ENCODE results near the gene GFI1B.
"Not testable (repeated sequence)": the region's sequence is repeated elsewhere in the genome, so short reads cannot be mapped to it uniquely, and the experiment has no call there.

Gene GFI1B

GRCh38 chr9:132955768-132956167 lies 22.7 kb upstream of the GFI1B start:
- Histone ChIP-seq H3K36me3 (no peaks in the 10 kb centered on the region; a peak in 1 of 22 replicates), H3K4me3 (no peak overlapping the region)

GRCh38 chr9:132957805-132958204 lies 20.7 kb upstream of the GFI1B start:
- peaks cover 39 to 60% (median 51%) of the 10 kb centered on the region in 11 experiments for H3K9me3 ChIP-seq (replicated peaks in 1 of 11)
- no peak for TF ChIP-seq Cebpa-rat (IDR thresholded peaks at IDR 0.05)
- H3K4me3 ChIP-seq = no peak overlapping the region
- no peak overlapping the region for H3K9ac ChIP-seq
- H3K4me1 ChIP-seq = no peaks in the 10 kb centered on the region
- no peaks in the 10 kb centered on the region for H3K27me3 ChIP-seq
- no peaks in the 10 kb centered on the region for H4K20me1 ChIP-seq
- no peak overlapping the region for H3K27ac ChIP-seq
- H3K36me3 ChIP-seq = no peaks in the 10 kb centered on the region; a peak in 1 of 22 replicates
- no peak overlapping the region for H3K4me2 ChIP-seq

More at GRCh38 chr9:132955768-132956167, 22.7 kb upstream of the GFI1B start:
- TF ChIP-seq Cebpa-rat (IDR thresholded peaks at IDR 0.05) = no peak
- Histone ChIP-seq H3K4me2 (no peak overlapping the region), H3K9ac (no peak overlapping the region), H3K27me3 (no peaks in the 10 kb centered on the region), H3K27ac (no peak overlapping the region), H3K4me1 (no peaks in the 10 kb centered on the region), H3K9me3 (replicated peaks in 1 of 11) (peaks cover 39 to 60% (median 51%) of the 10 kb centered on the region in 11 experiments), H4K20me1 (no peaks in the 10 kb centered on the region)

GRCh38 chr9:132961002-132961401 lies 17.5 kb upstream of the GFI1B start:
- Histone ChIP-seq H3K27me3 (no peaks in the 10 kb centered on the region), H3K9me3 (replicated peaks in 1 of 11) (peaks cover 17 to 37% (median 30%) of the 10 kb centered on the region in 11 experiments), H3K9ac (no peak overlapping the region), H4K20me1 (no peaks in the 10 kb centered on the region), H3K4me3 (no peak overlapping the region), H3K4me1 (no peaks in the 10 kb centered on the region), H3K27ac (no peak overlapping the region), H3K36me3 (no peaks in the 10 kb centered on the region), H3K4me2 (no peak overlapping the region)
- no peak for TF ChIP-seq Cebpa-rat (IDR thresholded peaks at IDR 0.05)

- Histone ChIP-seq H3K27ac (no peak overlapping the region), H3K4me3 (no peak overlapping the region), H3K4me2 (no peak overlapping the region), H3K9me3 (replicated peaks in 1 of 11) (no peaks in the 10 kb centered on the region), H4K20me1 (no peaks in the 10 kb centered on the region), H3K9ac (no peak overlapping the region), H3K36me3 (no peaks in the 10 kb centered on the region), H3K27me3 (no peaks in the 10 kb centered on the region), H3K4me1 (peaks cover 4 to 20% (median 10%) of the 10 kb centered on the region in 10 experiments; a peak in 19 of 20 replicates)
- TF ChIP-seq Cebpa-rat (IDR thresholded peaks at IDR 0.05) = no peak
Observed at GRCh38 chr9:132965478-132965877, 13.0 kb upstream of the GFI1B start.

- H3K4me3 ChIP-seq; H3K36me3 ChIP-seq; H3K9me3 ChIP-seq (replicated peaks in 1 of 11); H3K27ac ChIP-seq; H3K9ac ChIP-seq; H3K4me2 ChIP-seq; H4K20me1 ChIP-seq; H3K27me3 ChIP-seq: not testable (repeated sequence)
- peaks cover 7 to 29% (median 18%) of the 10 kb centered on the region in 10 experiments; a peak in 19 of 20 replicates for H3K4me1 ChIP-seq
Observed at GRCh38 chr9:132967908-132968307, 10.6 kb upstream of the GFI1B start.

GRCh38 chr9:132969783-132970182 lies 8.7 kb upstream of the GFI1B start:
- peaks cover 0 to 5% (median 0%) of the 10 kb centered on the region in 11 experiments; a peak in 1 of 22 replicates for H4K20me1 ChIP-seq
- no peaks in the 10 kb centered on the region for H3K36me3 ChIP-seq
- H3K9me3 ChIP-seq (replicated peaks in 1 of 11) = no peaks in the 10 kb centered on the region
- H3K4me3 ChIP-seq = no peak overlapping the region
- H3K27me3 ChIP-seq = no peaks in the 10 kb centered on the region
- H3K27ac ChIP-seq = no peak overlapping the region
- no peak for TF ChIP-seq Cebpa-rat (IDR thresholded peaks at IDR 0.05)
- H3K4me1 ChIP-seq = peaks cover 7 to 29% (median 18%) of the 10 kb centered on the region in 10 experiments; a peak in 19 of 20 replicates
- H3K4me2 ChIP-seq = peak overlapping the region in 10 of 11 experiments; percentile 46 to 80 (median 70); a peak in 18 of 22 replicates
- no peak overlapping the region for H3K9ac ChIP-seq

- peak overlapping the region; percentile 22 to 80 (median 69) for H3K4me2 ChIP-seq
- H3K27me3 ChIP-seq = no peaks in the 10 kb centered on the region
- peaks cover 7 to 29% (median 18%) of the 10 kb centered on the region in 10 experiments; a peak in 19 of 20 replicates for H3K4me1 ChIP-seq
- no peak overlapping the region for H3K4me3 ChIP-seq
- no peaks in the 10 kb centered on the region for H3K36me3 ChIP-seq
- no peak overlapping the region for H3K9ac ChIP-seq
- TF ChIP-seq Cebpa-rat (IDR thresholded peaks at IDR 0.05) = no peak
- no peaks in the 10 kb centered on the region for H3K9me3 ChIP-seq (replicated peaks in 1 of 11)
- H4K20me1 ChIP-seq = peaks cover 0 to 5% (median 0%) of the 10 kb centered on the region in 11 experiments; a peak in 1 of 22 replicates
- no peak overlapping the region for H3K27ac ChIP-seq
Observed at GRCh38 chr9:132970324-132971062, 8.0 kb upstream of the GFI1B start.

- Histone ChIP-seq H3K27ac (no peak overlapping the region), H3K4me3 (no peak overlapping the region), H3K9me3 (replicated peaks in 1 of 11) (no peaks in the 10 kb centered on the region), H3K4me2 (peak overlapping the region in 2 of 11 experiments; percentile 39 to 42; a peak in 2 of 22 replicates), H3K36me3 (no peaks in the 10 kb centered on the region), H3K9ac (no peak overlapping the region), H3K4me1 (peaks cover 11 to 39% (median 28%) of the 10 kb centered on the region in 10 experiments), H4K20me1 (peaks cover 0 to 5% (median 0%) of the 10 kb centered on the region in 11 experiments; a peak in 1 of 22 replicates), H3K27me3 (peaks cover under 1 to 9% (median 6%) of the 10 kb centered on the region in 11 experiments; a peak in 18 of 22 replicates)
- TF ChIP-seq Cebpa-rat (IDR thresholded peaks at IDR 0.05) = no peak
Observed at GRCh38 chr9:132973166-132973565, 5.3 kb upstream of the GFI1B start.

GRCh38 chr9:132973713-132974112 lies 4.8 kb upstream of the GFI1B start:
- no peak overlapping the region for H3K4me2 ChIP-seq
- H3K4me1 ChIP-seq = peaks cover 17 to 44% (median 34%) of the 10 kb centered on the region in 10 experiments
- peaks cover 0 to 5% (median 0%) of the 10 kb centered on the region in 11 experiments; a peak in 3 of 22 replicates for H4K20me1 ChIP-seq
- H3K4me3 ChIP-seq = no peak overlapping the region
- TF ChIP-seq Cebpa-rat (IDR thresholded peaks at IDR 0.05) = no peak
- no peaks in the 10 kb centered on the region for H3K36me3 ChIP-seq
- peaks cover 6 to 14% (median 11%) of the 10 kb centered on the region in 11 experiments for H3K27me3 ChIP-seq
- no peak overlapping the region for H3K9ac ChIP-seq
- H3K9me3 ChIP-seq (replicated peaks in 1 of 11) = no peaks in the 10 kb centered on the region
- H3K27ac ChIP-seq = no peak overlapping the region

Measured in BLaER1 treated with 17β-estradiol and CSF1 and Interleukin-3, amounts not matched to agents 10 nM and 100 nM (cell line).